T-helper 1 cell (primary cell): ENCODE measurements around the gene CAPZA2.
"Not testable (repeated sequence)": the region's sequence is repeated elsewhere in the genome, so short reads cannot be mapped to it uniquely, and the experiment has no call there.

Experiments used
- DNase-seq, 5 donors: peaks; one replicate each; pipeline ENCODE4 v3.0.0-alpha.2; 2012 to 2020

Gene CAPZA2

DNA sequence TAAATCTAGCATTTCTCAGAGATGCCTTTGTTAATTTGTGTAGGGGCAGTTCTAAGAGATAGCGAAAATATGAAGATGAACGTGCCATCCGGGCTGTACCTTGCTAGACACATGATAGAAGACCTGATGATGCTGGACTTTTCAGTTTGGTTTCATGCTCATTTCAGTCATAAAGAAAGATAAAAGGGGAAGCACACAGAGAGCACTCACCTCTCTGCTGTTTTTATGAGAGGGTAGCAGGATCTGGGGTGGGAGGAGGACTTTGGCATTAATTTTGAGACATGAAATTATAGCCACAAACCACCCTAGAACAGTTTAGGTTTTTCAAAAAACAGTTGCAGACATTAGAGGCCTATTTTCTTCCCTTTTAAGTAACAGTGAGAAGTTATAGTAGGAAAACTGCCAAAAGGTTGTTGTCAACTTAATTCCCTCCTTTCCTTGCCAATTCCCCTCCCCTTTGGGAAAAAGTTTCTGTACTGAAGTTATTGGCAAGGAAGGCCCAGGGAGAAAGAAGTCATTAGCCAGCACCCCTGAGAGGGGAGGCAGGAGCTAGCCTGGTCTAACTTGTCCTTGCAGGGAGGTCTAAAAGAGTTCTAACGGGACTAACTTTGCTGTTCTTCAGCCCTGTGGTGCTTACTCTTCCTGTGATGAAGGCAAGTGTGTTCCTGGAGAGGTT, 93.6 kb downstream of the CAPZA2 start:
- DNase-seq, result peak in 1 of 5 donors; percentile 32

DNA sequence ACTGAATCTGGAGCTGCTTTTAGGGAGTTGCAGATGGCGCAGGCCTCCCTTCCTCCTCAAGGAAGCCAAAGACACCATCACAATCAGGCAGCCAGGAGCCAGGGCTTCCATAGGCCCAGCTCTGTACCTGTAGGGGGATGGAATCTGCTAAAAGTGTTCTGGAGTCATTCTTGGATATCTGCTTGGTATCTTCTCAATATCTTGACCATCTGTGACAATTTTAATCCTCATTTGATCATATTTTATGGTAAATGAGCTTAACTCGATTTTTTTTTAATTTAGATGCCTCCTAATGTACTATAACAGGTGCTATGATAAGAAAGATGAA, 94.1 kb downstream of the CAPZA2 start:
- no peak for DNase-seq

DNA sequence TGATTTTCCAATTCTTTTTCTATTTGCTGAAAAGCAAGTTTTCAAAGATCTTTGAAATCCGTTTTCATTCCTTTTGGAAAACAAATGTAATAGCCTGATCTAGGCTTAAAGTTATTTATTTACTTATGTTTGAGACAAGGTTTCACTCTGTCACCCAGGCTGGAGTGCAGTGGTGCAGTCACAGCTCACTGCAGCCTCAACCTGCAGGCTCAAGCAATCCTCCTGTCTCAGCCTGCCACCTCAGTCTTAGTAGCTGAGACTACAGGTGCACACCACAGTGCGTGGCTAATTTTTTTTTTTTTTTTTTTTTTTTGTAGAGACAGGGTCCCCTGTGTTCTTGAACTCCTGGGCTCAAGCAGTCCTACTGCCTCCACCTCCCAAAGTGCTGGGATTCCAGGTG, 95.5 kb downstream of the CAPZA2 start:
- no peak for DNase-seq

DNA sequence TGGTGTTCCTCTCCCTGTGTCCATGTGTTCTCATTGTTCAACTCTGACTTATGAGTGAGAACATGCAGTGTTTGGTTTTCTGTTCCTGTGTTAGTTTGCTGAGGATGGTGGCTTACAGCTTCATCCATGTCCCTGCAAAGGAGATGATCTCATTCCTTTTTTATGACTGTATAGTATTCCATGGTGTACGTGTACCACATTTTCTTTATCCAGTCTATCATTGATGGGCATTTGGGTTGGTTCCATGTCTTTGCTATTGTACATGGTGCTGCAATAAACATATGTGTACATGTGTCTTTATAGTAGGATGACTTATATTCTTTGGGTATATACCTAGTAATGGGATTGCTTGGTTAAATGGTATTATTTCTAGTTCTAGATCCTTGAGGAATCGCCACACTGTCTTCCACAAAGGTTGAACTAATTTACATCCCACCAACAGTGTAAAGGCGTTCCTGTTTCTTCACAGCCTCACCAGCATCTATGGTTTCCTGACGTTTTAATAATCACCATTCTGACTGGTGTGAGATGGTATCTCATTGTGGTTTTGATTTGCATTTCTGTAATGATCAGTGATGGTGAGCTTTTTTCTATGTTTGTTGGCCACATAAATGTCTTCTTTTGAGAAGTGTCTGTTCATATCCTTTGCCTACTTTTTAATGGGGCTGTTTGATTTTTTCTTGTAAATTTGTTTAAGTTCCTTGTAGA, 99.7 kb downstream of the CAPZA2 start:
- not testable (repeated sequence) for DNase-seq

DNA sequence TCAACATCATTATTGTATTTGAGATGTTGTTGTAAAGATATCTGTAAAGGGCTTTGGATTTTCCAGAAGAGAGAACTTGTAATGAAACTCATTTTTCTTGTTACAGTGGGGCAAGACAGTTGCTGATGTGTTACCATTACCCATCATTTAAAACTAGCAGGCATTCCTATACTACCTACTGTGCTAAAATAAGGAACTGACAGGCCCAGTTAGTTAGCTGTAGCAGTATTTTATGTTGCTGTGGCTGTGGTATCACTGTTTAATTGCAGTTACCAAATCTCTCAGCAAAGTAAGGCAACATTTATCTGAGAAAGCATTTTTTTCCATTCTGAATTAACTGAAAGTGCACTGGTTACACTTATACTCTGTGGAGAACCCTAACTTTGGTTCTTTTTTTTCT, 100.8 kb downstream of the CAPZA2 start:
- no peak for DNase-seq

DNA sequence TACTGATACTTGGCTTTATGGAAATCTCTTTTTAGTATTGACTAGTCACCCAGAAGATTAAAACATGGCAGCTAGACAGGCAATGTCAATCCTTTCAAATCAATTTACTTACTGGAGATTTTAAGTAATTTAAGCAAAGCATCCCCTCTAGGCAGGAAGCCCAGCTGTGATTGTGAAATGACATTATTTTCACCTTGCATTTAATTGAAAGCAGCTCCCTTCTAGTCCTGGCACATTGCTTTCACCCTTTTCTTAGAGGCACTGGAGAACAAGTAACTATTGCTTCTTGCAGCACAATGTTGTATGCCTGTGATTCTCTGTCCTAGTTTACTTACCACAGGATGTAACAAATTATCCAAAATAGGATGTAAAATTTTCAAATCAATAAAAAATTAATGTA, 104.2 kb downstream of the CAPZA2 start:
- DNase-seq, result no peak

DNA sequence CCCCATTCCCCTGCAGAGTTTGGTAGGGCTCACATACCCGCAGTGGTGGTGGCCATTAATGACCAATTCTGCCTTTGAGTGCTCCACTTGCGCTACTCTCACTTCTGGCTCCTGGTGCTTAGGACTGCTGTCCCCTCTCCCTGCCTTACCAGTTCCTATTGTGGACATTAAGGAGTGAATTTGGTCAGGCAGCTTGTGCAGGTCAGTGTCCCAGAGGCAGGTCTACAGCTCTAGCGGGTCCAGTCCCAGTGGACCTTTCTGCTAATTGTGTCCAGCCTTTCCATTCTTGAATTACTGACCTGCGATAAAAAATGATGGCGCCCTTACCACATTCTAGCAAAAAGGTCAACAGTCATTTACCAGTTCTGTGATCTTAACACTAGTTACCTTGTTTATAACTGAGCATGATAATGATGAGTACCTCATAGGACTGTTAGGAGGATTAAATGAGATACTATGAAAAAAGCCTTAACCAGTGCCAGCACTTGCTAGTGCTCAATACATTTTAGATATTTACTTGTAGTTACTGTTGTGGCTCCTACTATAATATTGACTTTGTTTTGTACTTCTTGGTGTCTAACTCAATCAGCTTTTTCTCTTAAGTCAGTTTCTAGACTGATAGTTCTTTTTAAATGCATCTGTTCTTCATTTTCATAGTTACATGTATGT, 105.0 kb downstream of the CAPZA2 start:
- no peak for DNase-seq

DNA sequence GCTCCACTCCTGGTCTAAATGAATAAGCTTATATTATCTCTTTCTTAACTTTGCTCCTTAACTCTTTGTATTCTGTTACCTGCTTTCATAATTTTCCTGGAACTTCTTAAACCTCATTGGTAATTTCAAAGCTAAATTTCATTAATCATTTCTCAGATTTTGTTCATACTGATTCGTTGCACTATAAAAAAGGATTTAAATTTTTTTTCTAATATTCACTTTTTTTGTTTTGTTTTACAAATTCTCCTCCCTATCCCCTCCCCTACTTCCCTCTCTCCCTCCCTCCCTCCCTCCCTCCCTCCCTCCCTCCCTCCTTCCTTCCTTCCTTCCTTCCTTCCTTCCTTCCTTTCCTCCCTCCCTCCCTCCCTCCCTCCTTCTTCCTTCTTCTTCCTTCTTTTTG, 105.6 kb downstream of the CAPZA2 start:
- no peak for DNase-seq

DNA sequence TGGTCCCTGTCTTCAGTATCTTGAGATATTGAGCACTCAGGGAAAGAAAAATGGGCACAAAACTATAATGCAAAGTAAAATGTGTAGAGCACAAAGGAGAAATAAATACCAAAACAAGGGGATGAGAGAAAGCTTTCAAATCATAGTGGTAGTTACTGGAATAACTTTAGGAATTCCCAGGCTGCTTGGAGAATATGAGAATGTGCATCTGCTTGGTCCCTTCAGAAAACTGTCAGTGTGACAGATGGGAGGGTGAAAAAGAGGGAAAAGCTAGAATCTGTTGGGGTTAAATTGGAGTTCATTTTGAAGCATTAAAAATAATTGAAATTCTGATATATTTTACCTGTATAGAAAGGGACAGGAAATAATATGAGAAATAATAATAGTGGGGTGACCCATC, 106.2 kb downstream of the CAPZA2 start:
- DNase-seq, result no peak

DNA sequence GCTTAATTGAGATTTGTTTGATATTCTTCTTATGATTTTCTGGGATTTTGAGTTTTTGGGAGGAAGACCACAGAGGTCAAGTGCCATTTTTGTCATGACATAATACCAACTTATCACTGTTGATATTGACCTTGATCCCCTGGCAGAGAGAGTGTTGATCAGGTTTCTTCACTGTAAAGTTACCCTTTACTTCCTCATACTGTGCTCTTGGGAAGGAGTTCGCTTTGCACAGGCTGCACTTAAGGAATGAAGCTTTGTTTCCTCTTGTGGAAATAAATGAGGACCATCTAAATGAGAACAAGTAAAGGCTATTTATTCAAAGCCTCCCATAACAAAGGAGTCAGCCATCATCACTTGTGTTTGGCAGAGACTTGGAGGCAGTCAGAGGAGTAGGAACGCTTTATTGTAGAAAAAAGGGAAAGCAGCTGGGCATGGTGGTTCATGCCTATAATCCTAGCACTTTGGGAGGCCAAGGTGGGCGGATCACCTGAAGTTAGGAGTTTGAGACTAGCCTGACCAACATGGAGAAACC, 107.0 kb downstream of the CAPZA2 start:
- no peak for DNase-seq

DNA sequence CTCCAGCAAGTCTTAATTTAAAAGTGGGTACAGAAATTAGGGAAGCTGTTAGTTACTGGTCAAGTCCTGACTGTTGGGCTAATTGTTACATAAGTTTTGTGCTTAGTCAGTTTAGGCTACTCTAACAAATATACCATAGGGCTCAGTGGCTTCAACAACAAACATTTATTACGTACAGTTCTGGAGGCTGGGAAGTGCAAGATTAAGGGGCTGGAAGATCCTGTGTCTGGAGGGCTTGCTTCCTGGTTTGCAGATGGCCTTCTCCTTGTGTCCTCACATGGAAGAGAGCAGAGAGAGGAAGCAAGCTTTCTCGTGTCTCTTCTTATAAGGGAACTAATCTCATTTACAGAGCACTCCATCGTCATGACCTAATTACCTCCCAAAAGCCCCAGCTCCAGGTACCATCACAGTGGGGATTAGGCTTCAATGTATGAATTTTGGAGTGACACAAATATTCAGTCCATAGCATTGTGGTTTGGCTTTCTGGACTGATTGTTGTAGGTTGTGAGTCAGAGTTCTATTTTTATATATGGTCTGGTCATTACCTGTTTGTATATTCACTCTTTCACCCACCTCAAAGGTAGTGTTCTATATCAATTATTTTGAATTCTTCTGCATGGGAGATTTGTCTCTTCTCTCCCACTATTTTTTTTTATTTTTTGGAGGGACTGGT, 108.0 kb downstream of the CAPZA2 start:
- DNase-seq, result no peak

DNA sequence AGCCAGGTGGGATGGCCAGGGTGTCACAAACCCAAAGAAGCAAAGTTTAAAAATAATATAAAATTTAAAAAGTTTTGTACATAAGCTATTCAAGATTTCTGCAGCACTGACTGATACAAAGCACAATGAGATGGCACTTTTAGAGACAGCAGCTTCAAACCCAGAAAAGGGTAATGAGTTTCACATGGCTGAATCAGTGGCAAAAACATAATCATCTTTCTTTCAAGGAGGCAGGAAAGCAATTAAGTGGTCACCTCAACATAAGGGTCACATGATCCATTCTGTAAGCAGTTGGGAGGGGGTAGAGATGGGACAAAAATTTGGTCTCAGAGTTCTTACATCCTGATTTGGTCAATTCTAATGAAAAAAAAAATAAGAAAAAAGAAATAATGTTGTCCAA, 108.8 kb downstream of the CAPZA2 start:
- not testable (repeated sequence) for DNase-seq
